ENCODE data around the gene NSUN2. TPM values are rescaled to one million over a fixed set of nuclear protein-coding genes. Genes with fewer than 3 reads are reported as not detected.
A peak's percentile ranks its signal among the peaks of the same experiment; 100 is the strongest.

Gene NSUN2
- total and polyA plus RNA-seq, 2 experiments from 2014 or later, result 65.4 to 112 TPM

GRCh38 chr5:6676702-6677101 is 43.9 kb upstream of the NSUN2 start (continued):
- TF ChIP-seq, protein P1, sequence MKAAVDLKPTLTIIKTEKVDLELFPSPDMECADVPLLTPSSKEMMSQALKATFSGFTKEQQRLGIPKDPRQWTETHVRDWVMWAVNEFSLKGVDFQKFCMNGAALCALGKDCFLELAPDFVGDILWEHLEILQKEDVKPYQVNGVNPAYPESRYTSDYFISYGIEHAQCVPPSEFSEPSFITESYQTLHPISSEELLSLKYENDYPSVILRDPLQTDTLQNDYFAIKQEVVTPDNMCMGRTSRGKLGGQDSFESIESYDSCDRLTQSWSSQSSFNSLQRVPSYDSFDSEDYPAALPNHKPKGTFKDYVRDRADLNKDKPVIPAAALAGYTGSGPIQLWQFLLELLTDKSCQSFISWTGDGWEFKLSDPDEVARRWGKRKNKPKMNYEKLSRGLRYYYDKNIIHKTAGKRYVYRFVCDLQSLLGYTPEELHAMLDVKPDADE (IDR thresholded peaks at IDR 0.05), result no peak
- TF ChIP-seq NANOG (IDR thresholded peaks at IDR 0.05; ENCODE audit: borderline replicate concordance) (no peak), REST (IDR thresholded peaks at IDR 0.05; ENCODE audit: unreplicated experiment) (no peak), JUNB (IDR thresholded peaks at IDR 0.05; ENCODE audit: unreplicated experiment) (no peak)

DNA sequence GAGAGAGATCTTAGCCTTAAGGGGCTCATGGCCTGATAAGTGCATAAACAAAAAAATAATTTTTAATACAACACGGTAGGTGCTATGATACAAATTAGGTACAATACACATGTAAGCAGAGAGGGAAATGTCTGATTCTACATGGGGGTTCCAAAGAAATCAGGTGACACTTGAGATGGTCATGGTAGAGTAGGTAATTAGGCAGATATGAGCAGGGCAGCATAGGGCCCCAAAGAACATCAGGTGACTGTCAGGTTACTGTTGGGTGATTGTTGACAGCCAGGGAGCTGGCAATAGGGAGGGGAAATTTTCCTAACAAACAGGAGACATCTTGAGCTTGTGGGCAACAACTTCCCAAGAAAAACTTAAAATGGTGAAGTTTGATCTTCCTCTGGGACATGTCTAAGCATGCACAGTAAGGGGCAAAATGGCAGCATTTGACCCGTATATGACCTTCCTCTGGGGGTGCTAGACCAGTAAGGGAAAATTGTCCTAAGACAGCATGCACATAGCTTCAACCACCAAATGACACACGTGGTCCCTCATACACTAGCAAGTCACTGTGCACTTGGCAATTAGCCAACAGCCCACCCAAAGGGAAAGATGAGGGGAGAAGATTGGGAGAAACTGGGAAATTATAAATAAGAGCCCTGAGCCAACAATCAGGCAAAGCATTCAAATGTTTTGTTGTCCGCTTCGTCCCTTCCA is 43.1 kb upstream of the NSUN2 start:
- DNase-seq (ENCODE audit: low spot score) (no peak), ATAC-seq (no peak)
- Mint-ChIP-seq H3K27ac (no peak overlapping the region), H3K36me3 (ENCODE audit: low read depth) (peaks cover 42% of the 10 kb centered on the region), H3K9me3 (peaks cover 29% of the 10 kb centered on the region), H3K4me1 (no peaks in the 10 kb centered on the region), H3K4me3 (no peak overlapping the region), H3K27me3 (ENCODE audit: insufficient read depth, low read depth, poor library complexity) (no peaks in the 10 kb centered on the region)
- Histone ChIP-seq H3K79me2 (replicated peaks; ENCODE audit: insufficient read depth) (no peaks in the 10 kb centered on the region), H3K4me3 (no peak overlapping the region), H3F3A (replicated peaks; ENCODE audit: low read depth) (no peaks in the 10 kb centered on the region), H3K4me2 (no peak overlapping the region), H3K27ac (ENCODE audit: low read depth) (no peak overlapping the region), H2AFZ (no peak overlapping the region), H3K36me3 (ENCODE audit: insufficient read depth) (no peaks in the 10 kb centered on the region), H3K4me1 (ENCODE audit: insufficient read depth) (no peaks in the 10 kb centered on the region), H3K27me3 (ENCODE audit: insufficient read depth) (no peaks in the 10 kb centered on the region), H3K9me2 (ENCODE audit: insufficient read depth) (peaks cover 18% of the 10 kb centered on the region), H4K20me1 (replicated peaks; ENCODE audit: insufficient read depth) (no peaks in the 10 kb centered on the region; the same call in 1 of the 2 replicates)
- no peak for TF ChIP-seq EZH2phosphoT487 (IDR thresholded peaks at IDR 0.05; ENCODE audit: unreplicated experiment)
- no peak for TF ChIP-seq REST (IDR thresholded peaks at IDR 0.05; ENCODE audit: unreplicated experiment)
- 0 out of 4 replicates have a peak, but pooled peaks of 1 of the 2 experiments have one; percentile 15 for TF ChIP-seq CTCF (conservative IDR thresholded peaks at IDR 0.05; ENCODE audit: low read depth in 2 of 2)
- TF ChIP-seq ZNF114 (CRISPR knock-in tag; IDR thresholded peaks at IDR 0.05), result no peak
- TF ChIP-seq, protein P1 (IDR thresholded peaks at IDR 0.05), result no peak
- TF ChIP-seq NANOG (IDR thresholded peaks at IDR 0.05; ENCODE audit: borderline replicate concordance), result no peak
